GM18520 (cell line): Measurements from ENCODE around the gene SAMD8.

Experiments
- ATAC-seq: cut with Tn5 transposase; IDR thresholded peaks from one replicate; pipeline ENCODE4 v1.9.1; 2021; ENCODE audit not compliant: unreplicated experiment

SAMD8 gene

GRCh38 chr10:75084834-75085384 is 26.5 kb upstream of the SAMD8 start:
- ATAC-seq: no peak

GRCh38 chr10:75086278-75086934 is 25.1 kb upstream of the SAMD8 start:
- no peak for ATAC-seq

GRCh38 chr10:75088640-75089039 is 22.8 kb upstream of the SAMD8 start:
- no peak for ATAC-seq

DNA sequence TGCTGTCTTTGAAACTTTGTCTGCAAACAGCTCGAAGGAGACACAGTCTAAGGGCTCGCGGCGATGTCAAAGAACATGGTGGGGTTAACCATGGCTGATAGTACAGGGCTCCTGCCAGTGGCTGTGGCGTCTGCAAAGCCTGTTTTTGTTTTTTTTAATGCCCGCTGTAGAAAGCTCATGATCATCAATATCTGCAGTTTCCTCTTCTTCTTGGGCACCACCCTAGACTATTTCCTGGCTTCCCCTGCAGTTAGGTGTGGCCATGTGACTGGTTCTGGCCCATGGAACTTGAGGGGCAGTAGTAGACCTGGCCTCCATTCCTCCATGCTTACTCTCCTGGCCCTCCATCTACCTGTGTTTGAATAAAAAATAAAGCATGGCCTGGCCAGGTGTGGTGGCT is 21.8 kb upstream of the SAMD8 start:
- no peak for ATAC-seq

DNA sequence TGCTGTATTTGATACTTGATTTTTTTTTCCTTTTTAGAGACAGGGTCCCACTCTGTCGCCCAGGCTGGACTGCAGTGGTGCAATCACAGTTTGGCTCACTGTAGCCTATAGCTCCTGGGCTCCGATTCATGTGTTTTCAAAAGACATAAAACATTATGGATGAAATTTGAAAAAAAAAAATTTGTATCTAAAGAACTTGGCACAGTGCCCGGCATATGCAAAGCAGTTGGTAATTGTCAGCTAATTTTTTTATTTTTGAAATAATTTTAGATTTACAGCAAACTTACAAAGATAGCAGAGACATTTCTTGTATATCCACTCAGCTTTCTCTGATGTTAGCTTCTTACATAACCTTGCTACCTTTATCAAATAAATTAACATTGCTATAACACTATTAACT is 20.3 kb upstream of the SAMD8 start:
- ATAC-seq: no peak

- ATAC-seq: no peak
Observed at GRCh38 chr10:75094465-75094864, 17.0 kb upstream of the SAMD8 start.

- ATAC-seq: no peak
Observed at GRCh38 chr10:75095631-75096030, 15.8 kb upstream of the SAMD8 start.

- ATAC-seq: no peak
Observed at GRCh38 chr10:75096749-75097148, 14.7 kb upstream of the SAMD8 start.

- ATAC-seq: no peak
Observed at GRCh38 chr10:75097666-75098285, 13.7 kb upstream of the SAMD8 start.

- ATAC-seq: no peak
Observed at GRCh38 chr10:75098902-75099673, 12.4 kb upstream of the SAMD8 start.

DNA sequence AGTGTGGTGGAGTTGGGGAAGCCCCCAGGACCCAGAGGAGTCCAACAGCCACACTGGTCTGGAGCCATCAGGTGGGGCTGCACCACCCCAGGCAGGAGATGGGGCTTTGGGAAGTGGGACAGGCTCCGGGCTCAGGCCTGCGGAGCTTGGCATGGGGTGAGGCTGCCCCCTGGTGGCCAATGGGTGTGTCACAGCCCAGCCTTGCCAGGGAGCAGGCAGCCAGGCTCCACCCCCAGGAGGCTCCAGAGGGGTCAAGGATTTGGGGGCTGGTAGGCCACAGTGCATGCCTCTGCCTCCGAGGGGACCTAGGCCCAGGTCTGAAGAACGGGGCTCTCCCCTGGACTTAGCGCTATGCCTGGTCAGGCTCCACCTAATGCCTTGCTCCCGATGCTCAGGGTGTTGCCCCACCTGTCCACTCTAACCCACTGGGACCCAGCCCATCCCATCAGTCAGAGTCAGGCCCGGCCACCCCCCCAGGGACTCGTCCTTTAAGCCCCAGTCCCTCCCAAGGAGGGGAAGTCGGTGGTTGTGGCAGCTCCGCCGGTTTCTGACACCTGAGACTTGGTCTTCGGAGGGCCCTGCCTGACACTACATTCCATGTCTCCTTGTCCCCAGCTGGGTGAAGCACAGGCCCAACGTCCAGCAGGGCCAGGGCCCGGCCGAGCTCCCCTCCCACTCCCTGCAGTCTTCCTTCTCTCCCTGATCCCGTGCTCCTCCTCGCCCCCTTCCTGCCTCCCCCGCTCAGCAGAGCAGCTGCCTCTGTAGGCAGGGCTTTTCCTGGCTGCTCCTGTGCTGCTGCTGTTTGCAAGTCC is 11.3 kb upstream of the SAMD8 start:
- peak; percentile 70 for ATAC-seq

GRCh38 chr10:75100764-75101291 is 10.6 kb upstream of the SAMD8 start:
- no peak for ATAC-seq

DNA sequence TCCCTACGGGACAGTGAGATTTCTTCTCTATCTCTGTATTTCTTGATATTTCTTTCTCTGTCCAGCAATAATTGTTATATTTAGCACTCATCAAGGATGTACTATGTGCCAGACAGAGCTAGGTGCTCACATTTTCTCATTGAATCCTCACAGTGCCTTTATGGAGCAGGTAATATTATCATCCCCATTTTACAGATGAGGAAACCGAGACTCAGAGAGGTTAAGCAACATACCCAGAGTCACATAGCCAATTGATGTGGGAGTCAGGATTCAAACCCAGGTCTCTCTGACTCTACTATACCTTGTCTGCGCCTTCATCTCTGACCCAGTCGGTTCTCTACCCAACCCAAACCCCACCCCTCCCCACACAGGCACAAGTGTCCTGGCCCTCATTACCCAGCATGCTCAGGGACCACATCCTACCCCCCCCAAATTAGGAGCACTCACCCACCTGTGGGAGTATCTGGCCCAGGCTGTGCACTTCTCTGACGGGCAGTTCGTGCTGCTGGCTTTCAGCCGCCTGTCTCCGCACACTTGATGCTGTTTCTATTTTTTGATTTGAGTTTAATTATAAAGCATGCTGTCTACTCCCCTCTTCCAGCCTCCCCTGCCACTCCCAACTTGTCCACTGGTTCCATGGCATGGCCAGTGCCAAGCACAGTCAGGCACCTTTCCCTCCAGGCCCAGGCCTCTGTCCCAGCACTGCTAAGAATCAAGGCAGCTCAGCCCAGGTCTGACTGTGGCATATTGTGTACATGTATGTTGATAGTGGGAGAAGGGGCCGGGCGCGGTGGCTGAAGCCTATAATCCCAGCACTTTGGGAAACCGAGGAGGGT is 9.8 kb upstream of the SAMD8 start:
- no peak for ATAC-seq

DNA sequence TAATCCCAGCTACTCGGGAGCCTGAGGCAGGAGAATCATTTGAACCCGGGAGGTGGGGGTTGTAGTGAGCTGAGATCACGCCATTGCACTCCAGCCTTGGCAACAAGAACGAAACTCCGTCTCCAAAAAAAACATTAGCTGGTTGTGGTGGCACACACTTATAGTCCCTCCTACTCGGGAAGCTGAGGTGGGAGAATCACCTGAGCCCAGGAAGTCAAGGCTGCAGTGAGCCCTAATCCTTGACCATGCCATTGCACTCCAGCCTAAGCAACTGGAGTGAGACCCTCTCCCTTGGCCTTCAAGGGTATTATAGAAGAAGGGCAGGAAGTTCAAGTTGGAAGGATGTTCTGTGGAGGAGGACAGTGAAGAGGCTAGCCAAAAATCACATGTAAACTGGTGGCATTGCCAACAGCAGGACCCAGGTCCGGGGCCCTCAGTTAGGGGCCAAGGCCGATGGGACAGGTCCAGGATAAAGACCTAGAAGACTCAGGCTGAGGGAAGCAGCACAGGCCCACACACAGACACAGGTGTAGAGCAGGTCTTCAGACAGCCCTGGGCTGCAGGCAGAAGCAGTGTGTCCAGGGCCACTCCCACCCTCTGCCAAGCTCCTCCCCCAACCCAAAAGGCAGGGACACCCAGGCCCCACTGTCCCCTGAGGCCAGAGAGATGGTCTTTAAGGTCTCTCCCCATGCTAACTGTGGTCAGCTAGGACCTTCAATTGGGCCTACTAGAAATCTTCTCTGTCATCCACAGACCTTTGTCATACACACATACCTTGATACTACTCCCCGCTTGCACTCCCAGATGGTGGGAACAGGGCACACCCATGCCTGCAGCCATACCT is 8.4 kb upstream of the SAMD8 start:
- no peak for ATAC-seq

- ATAC-seq: no peak
Observed at GRCh38 chr10:75103881-75104686, 7.4 kb upstream of the SAMD8 start.

GRCh38 chr10:75104842-75105241 is 6.6 kb upstream of the SAMD8 start:
- no peak for ATAC-seq

DNA sequence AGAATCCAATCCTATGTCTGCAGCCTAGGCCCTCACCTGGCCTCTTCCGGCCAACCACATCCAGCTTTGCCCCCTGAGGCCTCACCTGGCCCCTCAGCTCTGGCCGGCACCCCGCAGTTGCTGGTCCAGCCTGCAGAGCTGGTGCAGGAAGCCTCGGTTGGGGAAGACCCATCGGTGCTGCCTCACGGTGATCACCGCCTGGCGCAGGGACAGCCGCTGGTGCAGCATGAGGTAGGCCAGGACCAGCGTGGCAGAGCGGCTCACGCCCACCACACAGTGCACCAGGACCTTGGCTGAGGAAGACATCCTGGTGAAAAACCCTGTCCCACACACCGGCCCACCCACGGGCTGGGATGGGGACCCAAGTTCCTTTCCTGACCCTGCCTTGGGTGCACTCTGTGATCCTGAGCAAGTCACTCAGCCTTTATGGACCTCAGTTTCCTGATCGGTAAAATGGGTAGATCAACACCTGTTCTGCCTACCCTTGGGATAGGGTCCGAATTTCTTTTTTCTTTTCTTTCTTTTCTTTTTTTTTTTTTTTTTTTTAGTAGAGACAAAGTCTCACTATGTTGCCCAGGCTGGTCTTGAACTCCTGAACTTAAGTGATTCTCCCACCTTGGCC is 5.8 kb upstream of the SAMD8 start:
- no peak for ATAC-seq

DNA sequence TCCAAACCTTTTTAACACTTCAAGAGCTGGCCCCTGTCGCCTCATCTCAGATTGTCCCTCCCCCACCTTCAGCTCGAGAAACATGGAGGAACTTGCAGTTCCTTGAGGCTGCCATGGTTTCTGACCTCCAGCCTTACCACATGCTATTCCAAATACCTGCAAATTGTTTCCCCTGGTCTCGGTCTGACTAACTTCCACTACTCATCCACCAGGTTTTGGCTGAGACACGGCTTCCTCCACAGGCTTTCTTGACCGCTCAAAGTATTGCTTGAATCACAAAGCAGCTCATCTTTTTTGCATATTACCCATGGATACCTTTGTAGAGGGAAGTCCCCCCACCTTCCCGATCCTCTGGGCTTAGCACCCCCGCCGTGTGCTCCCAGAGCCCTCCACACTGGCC is 5.2 kb upstream of the SAMD8 start:
- no peak for ATAC-seq
